Smooth muscle cell (in vitro differentiated cells): Measurements from ENCODE around the gene SELENOT. TPM values are rescaled to one million over a fixed set of nuclear protein-coding genes. Genes with fewer than 3 reads are reported as not detected.

ENCODE experiments used
- DNase-seq: peaks from one replicate; lab custom pipeline; 2025; ENCODE audit not compliant: unreplicated experiment; lab: John Stamatoyannopoulos, UW
- H2AFZ ChIP-seq: fragments of 200-600 bp; sonication (generic); 2 replicates; pipeline ENCODE4 v1.6.0; 2016; ENCODE audit warnings: antibody characterized with exemption, low read depth, mild to moderate bottlenecking
- H3F3A ChIP-seq: fragments of 200-600 bp; sonication (generic); 2 replicates; pipeline ENCODE4 v1.6.0; 2017; ENCODE audit warnings: antibody characterized with exemption, low read depth
- H3K27ac ChIP-seq: fragments of 200-600 bp; sonication (generic); 2 replicates; pipeline ENCODE4 v1.5.1; 2016; ENCODE audit warnings: low read depth, mild to moderate bottlenecking
- H3K27me3 ChIP-seq: fragments of 200-600 bp; sonication (generic); 2 replicates; pipeline ENCODE4 v1.6.1; 2016; ENCODE audit warnings: low read depth, mild to moderate bottlenecking
- H3K36me3 ChIP-seq: fragments of 200-600 bp; sonication (generic); 2 replicates; pipeline ENCODE4 v1.5.1; 2016; ENCODE audit warnings: low read depth
- H3K4me1 ChIP-seq: fragments of 200-600 bp; sonication (generic); 2 replicates; pipeline ENCODE4 v1.5.1; 2016; ENCODE audit warnings: low read depth
- H3K4me2 ChIP-seq: fragments of 200-600 bp; sonication (generic); 2 replicates; pipeline ENCODE4 v1.6.0; 2016; ENCODE audit warnings: mild to moderate bottlenecking
- H3K4me3 ChIP-seq: fragments of 200-600 bp; sonication (generic); 2 replicates; pipeline ENCODE4 v1.5.1; 2016; ENCODE audit warnings: mild to moderate bottlenecking
- H3K79me2 ChIP-seq: fragments of 200-600 bp; sonication (generic); 2 replicates; pipeline ENCODE4 v1.6.0; 2016; ENCODE audit warnings: low read depth, mild to moderate bottlenecking
- H3K9ac ChIP-seq: fragments of 200-600 bp; sonication (generic); 2 replicates; pipeline ENCODE4 v1.6.0; 2016; ENCODE audit warnings: low read depth
- H3K9me3 ChIP-seq: fragments of 200-600 bp; sonication (generic); replicated peaks from 2 replicates; pipeline ENCODE4 v1.5.1; 2016; ENCODE audit warnings: low read depth
- H4K20me1 ChIP-seq: fragments of 200-600 bp; sonication (generic); 2 replicates; pipeline ENCODE4 v1.6.0; 2016; ENCODE audit warnings: low read depth
- CTCF ChIP-seq: fragments of 200-600 bp; sonication (generic); IDR thresholded peaks from 2 replicates; pipeline ENCODE4 v1.5.1; 2017; ENCODE audit warnings: borderline replicate concordance, mild to moderate bottlenecking, antibody characterized with exemption; ENCODE audit not compliant: insufficient read depth, poor library complexity, severe bottlenecking
- WGBS: methylation state at CpG from one replicate; pipeline ENCODE4 v1.1.7; 2016; ENCODE audit warnings: low lambda C conversion rate; 5-methylcytosine and 5-hydroxymethylcytosine counted together
- polyA plus RNA-seq: library from polyadenylated mRNA; unstranded; fragments of >200 nt; fragmentation: Nextera tagmentation; extraction: Ambion mirVana; gene quantifications from 2 replicates; pipeline ENCODE4 v1.2.1, GENCODE V29; 2016
- total RNA-seq: library from RNA; depleted of rRNA; stranded (reverse); fragments of >200 nt; gene quantifications from 2 replicates; pipeline ENCODE4 v1.2.3, GENCODE V29; 2014

Gene SELENOT
- total and polyA plus RNA-seq, 2 experiments from 2014 or later = 92.5 to 128 TPM

GRCh38 chr3:150581174-150581573 lies 21.9 kb upstream of the SELENOT start:
- Histone ChIP-seq H3K4me2 (no peak overlapping the region), H2AFZ (no peak overlapping the region), H3K27me3 (no peaks in the 10 kb centered on the region), H3K4me1 (no peaks in the 10 kb centered on the region), H4K20me1 (peaks cover 11% of the 10 kb centered on the region), H3K36me3 (peaks cover 28% of the 10 kb centered on the region), H3K9me3 (no peaks in the 10 kb centered on the region), H3K9ac (no peak overlapping the region), H3K79me2 (peaks cover 21% of the 10 kb centered on the region), H3K27ac (no peak overlapping the region), H3K4me3 (no peak overlapping the region), H3F3A (no peaks in the 10 kb centered on the region)
- DNase-seq = no peak
- TF ChIP-seq CTCF = no peak

GRCh38 chr3:150582620-150583019 lies 20.5 kb upstream of the SELENOT start:
- Histone ChIP-seq H3K27me3 (no peaks in the 10 kb centered on the region), H3K79me2 (peaks cover 21% of the 10 kb centered on the region), H2AFZ (no peak overlapping the region), H3K27ac (no peak overlapping the region), H3F3A (no peaks in the 10 kb centered on the region), H3K9me3 (no peaks in the 10 kb centered on the region), H3K9ac (no peak overlapping the region), H3K36me3 (peaks cover 28% of the 10 kb centered on the region), H3K4me2 (no peak overlapping the region), H3K4me3 (no peak overlapping the region), H4K20me1 (peaks cover 8% of the 10 kb centered on the region), H3K4me1 (no peaks in the 10 kb centered on the region)
- no peak for TF ChIP-seq CTCF
- no peak for DNase-seq
- 91% methylated on average over 2 of the region's 2 CpGs for WGBS

GRCh38 chr3:150583028-150583427 lies 20.1 kb upstream of the SELENOT start:
- H3K4me3 ChIP-seq = no peak overlapping the region
- H3K79me2 ChIP-seq = peaks cover 21% of the 10 kb centered on the region
- peaks cover 5% of the 10 kb centered on the region for H4K20me1 ChIP-seq
- no peak for DNase-seq
- H3K36me3 ChIP-seq = peaks cover 25% of the 10 kb centered on the region
- no peaks in the 10 kb centered on the region for H3F3A ChIP-seq
- WGBS = 95% methylated on average over 1 of the region's 1 CpG
- H3K9me3 ChIP-seq = no peaks in the 10 kb centered on the region
- H3K9ac ChIP-seq = no peak overlapping the region
- no peak overlapping the region for H3K4me2 ChIP-seq
- no peak for TF ChIP-seq CTCF
- H3K27ac ChIP-seq = no peak overlapping the region
- no peaks in the 10 kb centered on the region for H3K27me3 ChIP-seq
- H3K4me1 ChIP-seq = no peaks in the 10 kb centered on the region
- H2AFZ ChIP-seq = no peak overlapping the region

GRCh38 chr3:150588027-150588830 lies 14.9 kb upstream of the SELENOT start:
- no peaks in the 10 kb centered on the region for H3K9me3 ChIP-seq
- no peak for DNase-seq
- no peak overlapping the region for H3K9ac ChIP-seq
- no peak overlapping the region for H3K4me2 ChIP-seq
- H3K79me2 ChIP-seq = peaks cover 11% of the 10 kb centered on the region
- no peaks in the 10 kb centered on the region for H3F3A ChIP-seq
- WGBS = 74% methylated on average over 9 of the region's 9 CpGs
- H4K20me1 ChIP-seq = no peaks in the 10 kb centered on the region
- no peak for TF ChIP-seq CTCF
- no peaks in the 10 kb centered on the region for H3K4me1 ChIP-seq
- no peak overlapping the region for H3K4me3 ChIP-seq
- H3K27ac ChIP-seq = no peak overlapping the region
- no peaks in the 10 kb centered on the region for H3K27me3 ChIP-seq
- H3K36me3 ChIP-seq = peaks cover 13% of the 10 kb centered on the region
- no peak overlapping the region for H2AFZ ChIP-seq
